Panc1 (cell line): ENCODE data around the gene ESCO1. TPM values are rescaled to one million over a fixed set of nuclear protein-coding genes. Genes with fewer than 3 reads are reported as not detected.
"Not testable (repeated sequence)": the region's sequence is repeated elsewhere in the genome, so short reads cannot be mapped to it uniquely, and the experiment has no call there.

Source experiments
- ATAC-seq: fragments of 200-7000 bp; cut with Tn5 transposase; 2 replicates; pipeline ENCODE4 v1.9.1; 2020; ENCODE audit warnings: mild to moderate bottlenecking, moderate library complexity
- Bru-seq: library from RNA; stranded (reverse); fragments of 400-500 nt; gene quantifications from one replicate; lab custom pipeline; 2021; lab: Mats Ljungman, UMichigan
- BruChase-seq, 2 experiments: library from RNA; stranded (reverse); fragments of 400-500 nt; gene quantifications; one replicate each; lab custom pipeline; 2021; lab: Mats Ljungman, UMichigan
- BruUV-seq: library from RNA; stranded (reverse); fragments of 400-500 nt; replicated peaks from 2 replicates; lab custom pipeline; 2021; lab: Mats Ljungman, UMichigan
- CTCF ChIA-PET: fragments of 300-600 bp; sonication (Branson Sonifier 250); formaldehyde crosslinking; loops from one replicate; lab custom pipeline; 2022; ENCODE audit warnings: antibody characterized with exemption; lab: Charles Lee
- POLR2A ChIA-PET: fragments of 300-600 bp; sonication (Branson Sonifier 250); formaldehyde crosslinking; loops from one replicate; lab custom pipeline; 2022; ENCODE audit warnings: antibody characterized with exemption; lab: Charles Lee
- DNase-seq: peaks from one replicate; pipeline ENCODE4 v3.0.0-alpha.2; 2010; ENCODE audit warnings: low read depth, low spot score
- H3K27ac ChIP-seq: 2 replicates; pipeline ENCODE4 v1.5.1; 2011; ENCODE audit warnings: mild to moderate bottlenecking, low read length, inconsistent platforms
- H3K27me3 ChIP-seq: fragments of 200-500 bp; sonication (Bioruptor generic); 2 replicates; pipeline ENCODE4 v1.6.0; 2014; ENCODE audit warnings: low read length, inconsistent platforms; ENCODE audit not compliant: control insufficient read depth, insufficient read depth
- H3K36me3 ChIP-seq: fragments of 200-500 bp; sonication (Bioruptor generic); 2 replicates; pipeline ENCODE4 v1.5.1; 2014; ENCODE audit warnings: inconsistent platforms, mild to moderate bottlenecking, low read length, moderate library complexity; ENCODE audit not compliant: control insufficient read depth, insufficient read depth
- H3K4me1 ChIP-seq: 2 replicates; pipeline ENCODE4 v1.5.1; 2011; ENCODE audit warnings: inconsistent platforms, mild to moderate bottlenecking, low read length, moderate library complexity; ENCODE audit not compliant: control insufficient read depth, insufficient read depth
- H3K4me3 ChIP-seq, 2 experiments: 2 replicates each; pipeline ENCODE4 v1.5.1; 2011 to 2012; ENCODE audit warnings: low read depth in 2 of 2, low read length in 2 of 2, mild to moderate bottlenecking in 2 of 2, inconsistent platforms in 1 of 2, moderate library complexity in 1 of 2
- H3K9me3 ChIP-seq: fragments of 200-500 bp; sonication (Bioruptor generic); 2 replicates; pipeline ENCODE4 v1.5.1; 2014; ENCODE audit warnings: low read depth, mild to moderate bottlenecking, inconsistent platforms, low read length, moderate library complexity; ENCODE audit not compliant: control insufficient read depth, insufficient read depth
- CTCF ChIP-seq: fragments of 450-650 bp; IDR thresholded peaks from 2 replicates; pipeline ENCODE4 v1.5.1; 2017; ENCODE audit warnings: mild to moderate bottlenecking
- POLR2AphosphoS5 ChIP-seq: IDR thresholded peaks from 2 replicates; pipeline ENCODE4 v1.6.1; 2012; ENCODE audit warnings: mild to moderate bottlenecking, low read depth, low read length, moderate library complexity
- REST ChIP-seq, 2 experiments: IDR thresholded peaks; 2 replicates each; pipeline ENCODE4 v1.6.1; 2011 to 2012; ENCODE audit warnings: low read depth in 2 of 2, control low read depth in 1 of 2, low read length in 1 of 2, mild to moderate bottlenecking in 1 of 2, moderate library complexity in 1 of 2; ENCODE audit not compliant: insufficient read depth in 1 of 2
- SIN3A ChIP-seq: IDR thresholded peaks from 2 replicates; pipeline ENCODE4 v1.6.1; 2012; ENCODE audit warnings: low read depth, mild to moderate bottlenecking, low read length, moderate library complexity, borderline replicate concordance; ENCODE audit not compliant: insufficient read depth
- TCF7L2 ChIP-seq: IDR thresholded peaks from 2 replicates; pipeline ENCODE4 v1.6.1; 2011; ENCODE audit warnings: mild to moderate bottlenecking, low read depth, low read length, inconsistent platforms
- in situ Hi-C: cut with HindIII; loops from 2 replicates; pipeline ENCODE4 v1.10.0; 2016; ENCODE audit warnings: low sequenced_read_pairs, low pct_unique_long_range_greater_than_20kb
- intact Hi-C: fragments of 100-400 bp; cut with micrococcal nuclease; formaldehyde crosslinking; loops from one replicate; pipeline ENCODE4 v1.10.0; 2022; ENCODE audit not compliant: unreplicated experiment
- long read RNA-seq: library from polyadenylated mRNA; unstranded; transcript quantifications from one replicate; pipeline ENCODE4 v2.0.0, GENCODE V29; 2021; ENCODE audit not compliant: unreplicated experiment
- polyA plus RNA-seq: library from polyadenylated mRNA; unstranded; fragments of >200 nt; gene quantifications from one replicate; pipeline ENCODE4 v1.2.1, GENCODE V29; 2012; ENCODE audit warnings: missing spikeins; ENCODE audit not compliant: insufficient read length
- total RNA-seq: library from RNA; stranded (reverse); gene quantifications from one replicate; pipeline ENCODE4 v1.2.1, GENCODE V29; 2021; ENCODE audit not compliant: unreplicated experiment

ESCO1 gene
- total RNA-seq = 15.4 TPM
- polyA plus RNA-seq = 5.5 TPM
- percentile 82 among the genes with signal in this experiment for Bru-seq, nascent RNA
- percentile 80 among the genes with signal in this experiment for BruChase-seq, experiment 1, labeled RNA remaining after a 2-hour chase
- BruChase-seq, experiment 2, labeled RNA remaining after a 6-hour chase = percentile 75 among the genes with signal in this experiment
- long read RNA-seq, full-length matches to known transcripts = 13 of 40 reads
- long read RNA-seq, partial matches to known transcripts = 15 of 40 reads
- long read RNA-seq, other reads (novel, unspliced or antisense) = 12 of 40 reads

- peaks cover 12% of the 10 kb centered on the region for H3K36me3 ChIP-seq
- TF ChIP-seq POLR2AphosphoS5 (peak; percentile 74), TCF7L2 (peak; percentile 31; the same call in 1 of the 2 replicates), REST (IDR thresholded peaks at IDR 0.05; ENCODE audit: insufficient read depth in 1 of 2, low read depth in 2 of 2, low read length in 1 of 2) (0 out of 4 replicates have a peak, but pooled peaks of 1 of the 2 experiments have one; percentile 39), CTCF (peak; percentile 96), SIN3A (peak; percentile 85; the same call in 1 of the 2 replicates)
- peaks cover 10% of the 10 kb centered on the region for H3K4me1 ChIP-seq
- H3K27ac ChIP-seq = peak within 1 kb of the TSS; percentile 90
- no peaks in the 10 kb centered on the region for H3K27me3 ChIP-seq
- peak; percentile 92 for DNase-seq
- H3K4me3 ChIP-seq = peak within 1 kb of the TSS; percentile 90 to 94
- ChIA-PET POLR2A (interaction anchor here (0.5 to 1.2 kb wide), 2 partner anchors 12 to 1431 kb away, joined by 3 to 4 read pairs; no protein-coding TSS in a partner anchor), CTCF (interaction anchor here (0.6 to 1.2 kb wide), 6 partner anchors 11 to 139 kb away, joined by 3 to 9 read pairs (median 5); partner anchors contain the start of genes MIB1 and SNRPD1)
- intact Hi-C loops = no loop called here
- no peaks in the 10 kb centered on the region for H3K9me3 ChIP-seq
- TSS peak; percentile 82 for BruUV-seq
- in situ Hi-C loops = no loop called here
- ATAC-seq = peak; percentile 97
Measured at GRCh38 chr18:21600526-21601410, at the start of gene ESCO1. TSS of gene ESCO1 (minus strand) at chr18:21600704. CDS start at chr18:21574843, 25,861 bp downstream.

- ATAC-seq, CTCF ChIA-PET, H3K4me1 ChIP-seq, DNase-seq, H3K27ac ChIP-seq, BruUV-seq, H3K36me3 ChIP-seq, H3K27me3 ChIP-seq, H3K4me3 ChIP-seq, intact Hi-C loops, in situ Hi-C loops, H3K9me3 ChIP-seq: not testable (repeated sequence)
- POLR2A ChIA-PET = interaction anchor here (0.6 kb wide), 1 partner anchor 1384 kb away, joined by 3 read pairs; no protein-coding TSS in a partner anchor
Measured at GRCh38 chr18:21640375-21640774, 39.9 kb upstream of the ESCO1 start.
